ENCODE data around the gene KIF3A. TPM values are rescaled to one million over a fixed set of nuclear protein-coding genes. Genes with fewer than 3 reads are reported as not detected.

The KIF3A gene
- total RNA-seq, 4 donors from 2014 or later: 2.6 to 15.0 (median 6.3) TPM

DNA sequence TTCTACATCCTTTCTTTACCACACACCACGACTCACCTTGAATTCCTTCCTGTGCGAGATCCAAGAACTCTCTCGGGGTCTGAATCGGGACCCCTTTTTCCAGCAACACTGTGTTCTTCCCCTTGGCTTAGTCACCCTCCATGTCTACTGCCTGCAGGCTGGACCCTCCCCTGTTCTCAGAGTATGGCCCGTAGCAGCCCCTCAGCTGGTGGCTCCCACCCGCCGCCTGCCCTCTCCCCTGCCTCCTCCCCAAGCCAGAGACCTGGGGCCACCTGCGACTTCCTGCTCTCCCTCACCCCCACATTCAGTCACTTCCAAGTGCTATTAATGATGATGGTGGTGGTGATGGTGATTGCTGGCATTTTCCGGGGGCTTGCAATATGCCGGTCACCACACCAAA is 70.0 kb downstream of the KIF3A start:
- H3K27me3 ChIP-seq: no peaks in the 10 kb centered on the region
- no peak overlapping the region for H3K27ac ChIP-seq
- H3K4me3 ChIP-seq: no peak overlapping the region
- no peaks in the 10 kb centered on the region for H3K36me3 ChIP-seq
- WGBS: 92% methylated on average over 10 of the region's 10 CpGs
- H3K9me3 ChIP-seq: no peaks in the 10 kb centered on the region
- no peaks in the 10 kb centered on the region for H3K4me1 ChIP-seq
- TF ChIP-seq POLR2A (IDR thresholded peaks at IDR 0.05): no peak
- TF ChIP-seq EP300 (IDR thresholded peaks at IDR 0.05): no peak
- TF ChIP-seq, protein P1, sequence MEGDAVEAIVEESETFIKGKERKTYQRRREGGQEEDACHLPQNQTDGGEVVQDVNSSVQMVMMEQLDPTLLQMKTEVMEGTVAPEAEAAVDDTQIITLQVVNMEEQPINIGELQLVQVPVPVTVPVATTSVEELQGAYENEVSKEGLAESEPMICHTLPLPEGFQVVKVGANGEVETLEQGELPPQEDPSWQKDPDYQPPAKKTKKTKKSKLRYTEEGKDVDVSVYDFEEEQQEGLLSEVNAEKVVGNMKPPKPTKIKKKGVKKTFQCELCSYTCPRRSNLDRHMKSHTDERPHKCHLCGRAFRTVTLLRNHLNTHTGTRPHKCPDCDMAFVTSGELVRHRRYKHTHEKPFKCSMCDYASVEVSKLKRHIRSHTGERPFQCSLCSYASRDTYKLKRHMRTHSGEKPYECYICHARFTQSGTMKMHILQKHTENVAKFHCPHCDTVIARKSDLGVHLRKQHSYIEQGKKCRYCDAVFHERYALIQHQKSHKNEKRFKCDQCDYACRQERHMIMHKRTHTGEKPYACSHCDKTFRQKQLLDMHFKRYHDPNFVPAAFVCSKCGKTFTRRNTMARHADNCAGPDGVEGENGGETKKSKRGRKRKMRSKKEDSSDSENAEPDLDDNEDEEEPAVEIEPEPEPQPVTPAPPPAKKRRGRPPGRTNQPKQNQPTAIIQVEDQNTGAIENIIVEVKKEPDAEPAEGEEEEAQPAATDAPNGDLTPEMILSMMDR (IDR thresholded peaks at IDR 0.05): no peak
- TF ChIP-seq POLR2AphosphoS5 (IDR thresholded peaks at IDR 0.05): no peak
- no peak for DNase-seq (ENCODE audit: low spot score in 2 of 2)

DNA sequence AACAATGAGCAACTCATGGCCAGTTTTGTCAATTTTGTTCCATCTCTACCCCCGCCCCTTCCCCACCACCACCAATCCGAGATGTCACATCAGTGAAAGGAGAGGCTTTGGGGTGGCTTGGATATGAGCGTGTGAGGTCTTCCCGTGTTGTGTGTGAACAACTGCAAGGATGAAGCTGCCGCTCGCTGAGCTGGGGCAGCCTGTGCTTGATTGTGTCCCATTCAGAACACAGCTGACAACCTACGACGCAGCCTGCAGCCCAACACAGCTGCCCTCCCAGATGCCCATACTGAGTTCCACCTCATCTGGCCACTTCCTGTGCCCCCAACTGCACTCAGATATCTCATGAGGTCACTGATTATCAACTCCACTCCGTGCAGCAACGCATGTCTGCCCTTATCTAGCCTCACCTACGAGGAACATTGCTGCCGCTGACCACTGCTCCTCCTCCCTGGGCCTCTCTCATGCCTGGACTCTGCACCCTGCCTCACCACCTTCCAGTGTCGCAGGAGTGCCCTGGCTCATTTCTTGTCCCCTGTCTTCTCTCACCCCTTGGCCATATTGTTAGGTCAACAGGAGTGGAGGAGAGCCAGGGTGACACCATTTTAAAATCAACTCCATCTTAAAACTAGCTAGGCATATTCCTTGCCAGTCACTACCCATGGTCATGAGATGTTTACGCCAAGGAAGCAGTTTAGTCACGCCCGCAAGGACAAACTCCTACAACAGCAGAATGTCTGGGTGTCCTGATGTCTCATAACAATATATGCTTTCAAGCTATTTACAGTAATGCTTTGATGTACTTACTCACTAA is 70.8 kb downstream of the KIF3A start:
- no peaks in the 10 kb centered on the region for H3K9me3 ChIP-seq
- H3K27me3 ChIP-seq: no peaks in the 10 kb centered on the region
- 90% methylated on average over 16 of the region's 16 CpGs for WGBS
- TF ChIP-seq POLR2AphosphoS5 (IDR thresholded peaks at IDR 0.05): no peak
- no peak for TF ChIP-seq EP300 (IDR thresholded peaks at IDR 0.05)
- TF ChIP-seq POLR2A (IDR thresholded peaks at IDR 0.05): no peak
- TF ChIP-seq, protein P1 (IDR thresholded peaks at IDR 0.05): no peak
- no peak overlapping the region for H3K4me3 ChIP-seq
- no peak overlapping the region for H3K27ac ChIP-seq
- H3K4me1 ChIP-seq: no peaks in the 10 kb centered on the region
- H3K36me3 ChIP-seq: no peaks in the 10 kb centered on the region
- no peak for DNase-seq (ENCODE audit: low spot score in 2 of 2)

GRCh38 chr5:132665574-132666080 is 71.7 kb downstream of the KIF3A start:
- H3K27ac ChIP-seq: no peak overlapping the region
- H3K4me1 ChIP-seq: no peaks in the 10 kb centered on the region
- H3K36me3 ChIP-seq: no peaks in the 10 kb centered on the region
- H3K9me3 ChIP-seq: no peaks in the 10 kb centered on the region
- no peak for DNase-seq (ENCODE audit: low spot score in 2 of 2)
- WGBS: 92% methylated on average over 21 of the region's 21 CpGs
- TF ChIP-seq, protein P1 (IDR thresholded peaks at IDR 0.05): no peak
- TF ChIP-seq POLR2AphosphoS5 (IDR thresholded peaks at IDR 0.05) (no peak), POLR2A (IDR thresholded peaks at IDR 0.05) (no peak), EP300 (IDR thresholded peaks at IDR 0.05) (no peak)
- H3K4me3 ChIP-seq: no peak overlapping the region
- H3K27me3 ChIP-seq: no peaks in the 10 kb centered on the region

GRCh38 chr5:132664696-132665209 is 72.6 kb downstream of the KIF3A start:
- no peaks in the 10 kb centered on the region for H3K4me1 ChIP-seq
- TF ChIP-seq, protein P1 (IDR thresholded peaks at IDR 0.05): no peak
- TF ChIP-seq EP300 (IDR thresholded peaks at IDR 0.05) (no peak), POLR2A (IDR thresholded peaks at IDR 0.05) (no peak), POLR2AphosphoS5 (IDR thresholded peaks at IDR 0.05) (no peak)
- no peaks in the 10 kb centered on the region for H3K9me3 ChIP-seq
- no peaks in the 10 kb centered on the region for H3K27me3 ChIP-seq
- H3K27ac ChIP-seq: no peak overlapping the region
- H3K36me3 ChIP-seq: no peaks in the 10 kb centered on the region
- 98% methylated on average over 6 of the region's 9 CpGs for WGBS
- DNase-seq (ENCODE audit: low spot score in 2 of 2): no peak
- no peak overlapping the region for H3K4me3 ChIP-seq
